HepG2 (cell line): ENCODE data around the gene AKIRIN1. TPM values are rescaled to one million over a fixed set of nuclear protein-coding genes. Genes with fewer than 3 reads are reported as not detected.

Experiments used
- AHDC1 ChIP-seq: sonication (generic); formaldehyde crosslinking; IDR thresholded peaks from 2 replicates; pipeline ENCODE4 v1.5.1; 2020; ENCODE audit warnings: mild to moderate bottlenecking, missing genetic modification reagents, borderline replicate concordance
- CREB1 ChIP-seq, 2 experiments: fragments of 450-650 bp in 1 of 2; IDR thresholded peaks; 2 replicates each; pipeline ENCODE4 v1.6.1; 2016 to 2017; ENCODE audit warnings: control low read depth in 1 of 2, mild to moderate bottlenecking in 1 of 2, missing compliant biosample characterization in 1 of 2, missing genetic modification characterization in 1 of 2
- ELF4 ChIP-seq: sonication (generic); formaldehyde crosslinking; IDR thresholded peaks from 2 replicates; pipeline ENCODE4 v1.5.0; 2020; ENCODE audit warnings: missing genetic modification reagents, mild to moderate bottlenecking, moderate library complexity, borderline replicate concordance
- FOXM1 ChIP-seq: sonication (generic); formaldehyde crosslinking; IDR thresholded peaks from 2 replicates; pipeline ENCODE4 v1.5.0; 2020; ENCODE audit warnings: missing genetic modification reagents
- GFI1 ChIP-seq: sonication (generic); formaldehyde crosslinking; IDR thresholded peaks from 2 replicates; pipeline ENCODE4 v1.5.0; 2020; ENCODE audit warnings: missing genetic modification reagents, mild to moderate bottlenecking, borderline replicate concordance
- GMEB1 ChIP-seq: sonication (generic); formaldehyde crosslinking; IDR thresholded peaks from 2 replicates; pipeline ENCODE4 v1.5.1; 2020; ENCODE audit warnings: missing genetic modification reagents, mild to moderate bottlenecking, borderline replicate concordance
- KDM1A ChIP-seq: IDR thresholded peaks from 2 replicates; pipeline ENCODE4 v1.6.1; 2016; ENCODE audit warnings: missing compliant biosample characterization
- MBD4 ChIP-seq: IDR thresholded peaks from 2 replicates; pipeline ENCODE4 v1.6.1; 2012; ENCODE audit warnings: low read length, inconsistent platforms, borderline replicate concordance
- PHF8 ChIP-seq: sonication (generic); formaldehyde crosslinking; IDR thresholded peaks from 2 replicates; pipeline ENCODE4 v1.5.0; 2020; ENCODE audit warnings: missing genetic modification reagents
- POLR2AphosphoS5 ChIP-seq: IDR thresholded peaks from 2 replicates; pipeline ENCODE4 v1.6.1; 2012; ENCODE audit warnings: low read depth, low read length
- SAP130 ChIP-seq: IDR thresholded peaks from 2 replicates; pipeline ENCODE4 v1.6.1; 2016; ENCODE audit warnings: low read depth
- ZNF263 ChIP-seq: sonication (generic); formaldehyde crosslinking; IDR thresholded peaks from 2 replicates; pipeline ENCODE4 v1.4.0; 2020; ENCODE audit warnings: missing genetic modification reagents
- polyA plus RNA-seq, 8 experiments: library from polyadenylated mRNA; depleted of rRNA in 3 of 8; stranded (reverse) in 7 of 8; unstranded in 1 of 8; fragments of >200 nt; fragmentation: Illumina TruSeq in 4 of 8; extraction: Trizol in 4 of 8; gene quantifications; 2 replicates each; pipeline versions ENCODE4 v1.2.1 to v1.2.3, GENCODE V29; 2011 to 2016; ENCODE audit warnings: low read depth in 4 of 8, missing spikeins in 1 of 8, mixed read lengths in 1 of 8; ENCODE audit not compliant: insufficient read depth in 1 of 8
- total RNA-seq, 5 experiments: library from RNA; depleted of rRNA; stranded (reverse); fragments of >200 nt; fragmentation: Illumina TruSeq; extraction: Trizol; gene quantifications; 2 replicates each; pipeline ENCODE4 v1.2.3, GENCODE V29; 2016; ENCODE audit warnings: low read depth in 1 of 5
- TF ChIP-seq, protein P1 (sequence below): sonication (generic); formaldehyde crosslinking; IDR thresholded peaks from 2 replicates; pipeline ENCODE4 v1.4.0; 2020; ENCODE audit warnings: missing genetic modification reagents, borderline replicate concordance
- TF ChIP-seq, protein P2 (sequence below): sonication (generic); formaldehyde crosslinking; IDR thresholded peaks from 2 replicates; pipeline ENCODE4 v1.4.0; 2020; ENCODE audit warnings: mild to moderate bottlenecking, missing genetic modification reagents, borderline replicate concordance

The AKIRIN1 gene
- total and polyA plus RNA-seq, 2 of the 13 experiments (the other 11 are each of a cell fraction or from before 2014, with no cell fraction given): 123 to 157 TPM

- TF ChIP-seq AHDC1 (CRISPR knock-in tag) (0 out of 2 replicates have a peak, but pooled peaks have one; percentile 20), GFI1 (CRISPR knock-in tag) (no peak), FOXM1 (CRISPR knock-in tag) (no peak), GMEB1 (CRISPR knock-in tag) (peak; percentile 20; the same call in 1 of the 2 replicates), CREB1 (IDR thresholded peaks at IDR 0.05) (no peak), CREB1 (CRISPR knock-in tag; IDR thresholded peaks at IDR 0.05) (no peak), ZNF263 (CRISPR knock-in tag) (no peak), SAP130 (CRISPR knock-in tag) (peak; percentile 46), POLR2AphosphoS5 (peak; percentile 28; the same call in 1 of the 2 replicates), MBD4 (no peak), ELF4 (CRISPR knock-in tag) (no peak), KDM1A (no peak), PHF8 (CRISPR knock-in tag) (peak; percentile 13; the same call in 1 of the 2 replicates)
- TF ChIP-seq, protein P1, sequence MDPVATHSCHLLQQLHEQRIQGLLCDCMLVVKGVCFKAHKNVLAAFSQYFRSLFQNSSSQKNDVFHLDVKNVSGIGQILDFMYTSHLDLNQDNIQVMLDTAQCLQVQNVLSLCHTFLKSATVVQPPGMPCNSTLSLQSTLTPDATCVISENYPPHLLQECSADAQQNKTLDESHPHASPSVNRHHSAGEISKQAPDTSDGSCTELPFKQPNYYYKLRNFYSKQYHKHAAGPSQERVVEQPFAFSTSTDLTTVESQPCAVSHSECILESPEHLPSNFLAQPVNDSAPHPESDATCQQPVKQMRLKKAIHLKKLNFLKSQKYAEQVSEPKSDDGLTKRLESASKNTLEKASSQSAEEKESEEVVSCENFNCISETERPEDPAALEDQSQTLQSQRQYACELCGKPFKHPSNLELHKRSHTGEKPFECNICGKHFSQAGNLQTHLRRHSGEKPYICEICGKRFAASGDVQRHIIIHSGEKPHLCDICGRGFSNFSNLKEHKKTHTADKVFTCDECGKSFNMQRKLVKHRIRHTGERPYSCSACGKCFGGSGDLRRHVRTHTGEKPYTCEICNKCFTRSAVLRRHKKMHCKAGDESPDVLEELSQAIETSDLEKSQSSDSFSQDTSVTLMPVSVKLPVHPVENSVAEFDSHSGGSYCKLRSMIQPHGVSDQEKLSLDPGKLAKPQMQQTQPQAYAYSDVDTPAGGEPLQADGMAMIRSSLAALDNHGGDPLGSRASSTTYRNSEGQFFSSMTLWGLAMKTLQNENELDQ (CRISPR knock-in tag): no peak
- TF ChIP-seq, protein P2, sequence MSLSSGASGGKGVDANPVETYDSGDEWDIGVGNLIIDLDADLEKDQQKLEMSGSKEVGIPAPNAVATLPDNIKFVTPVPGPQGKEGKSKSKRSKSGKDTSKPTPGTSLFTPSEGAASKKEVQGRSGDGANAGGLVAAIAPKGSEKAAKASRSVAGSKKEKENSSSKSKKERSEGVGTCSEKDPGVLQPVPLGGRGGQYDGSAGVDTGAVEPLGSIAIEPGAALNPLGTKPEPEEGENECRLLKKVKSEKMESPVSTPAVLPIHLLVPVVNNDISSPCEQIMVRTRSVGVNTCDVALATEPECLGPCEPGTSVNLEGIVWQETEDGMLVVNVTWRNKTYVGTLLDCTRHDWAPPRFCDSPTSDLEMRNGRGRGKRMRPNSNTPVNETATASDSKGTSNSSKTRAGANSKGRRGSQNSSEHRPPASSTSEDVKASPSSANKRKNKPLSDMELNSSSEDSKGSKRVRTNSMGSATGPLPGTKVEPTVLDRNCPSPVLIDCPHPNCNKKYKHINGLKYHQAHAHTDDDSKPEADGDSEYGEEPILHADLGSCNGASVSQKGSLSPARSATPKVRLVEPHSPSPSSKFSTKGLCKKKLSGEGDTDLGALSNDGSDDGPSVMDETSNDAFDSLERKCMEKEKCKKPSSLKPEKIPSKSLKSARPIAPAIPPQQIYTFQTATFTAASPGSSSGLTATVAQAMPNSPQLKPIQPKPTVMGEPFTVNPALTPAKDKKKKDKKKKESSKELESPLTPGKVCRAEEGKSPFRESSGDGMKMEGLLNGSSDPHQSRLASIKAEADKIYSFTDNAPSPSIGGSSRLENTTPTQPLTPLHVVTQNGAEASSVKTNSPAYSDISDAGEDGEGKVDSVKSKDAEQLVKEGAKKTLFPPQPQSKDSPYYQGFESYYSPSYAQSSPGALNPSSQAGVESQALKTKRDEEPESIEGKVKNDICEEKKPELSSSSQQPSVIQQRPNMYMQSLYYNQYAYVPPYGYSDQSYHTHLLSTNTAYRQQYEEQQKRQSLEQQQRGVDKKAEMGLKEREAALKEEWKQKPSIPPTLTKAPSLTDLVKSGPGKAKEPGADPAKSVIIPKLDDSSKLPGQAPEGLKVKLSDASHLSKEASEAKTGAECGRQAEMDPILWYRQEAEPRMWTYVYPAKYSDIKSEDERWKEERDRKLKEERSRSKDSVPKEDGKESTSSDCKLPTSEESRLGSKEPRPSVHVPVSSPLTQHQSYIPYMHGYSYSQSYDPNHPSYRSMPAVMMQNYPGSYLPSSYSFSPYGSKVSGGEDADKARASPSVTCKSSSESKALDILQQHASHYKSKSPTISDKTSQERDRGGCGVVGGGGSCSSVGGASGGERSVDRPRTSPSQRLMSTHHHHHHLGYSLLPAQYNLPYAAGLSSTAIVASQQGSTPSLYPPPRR (CRISPR knock-in tag): no peak
Observed at GRCh38 chr1:38992412-38993111, 1.5 kb downstream of the AKIRIN1 start (continued).
